Measurements from ENCODE around the gene P2RY13. TPM values are rescaled to one million over a fixed set of nuclear protein-coding genes. Genes with fewer than 3 reads are reported as not detected.

The P2RY13 gene
- total and polyA plus RNA-seq, 12 donors, result 0.66 to 6.0 (median 2.3) TPM

GRCh38 chr3:151315136-151315535 is 14.2 kb downstream of the P2RY13 start:
- intact Hi-C loops (cut with DNase I), result no loop called here
- DNase-seq, result no peak
- no peak overlapping the region for H3K27ac ChIP-seq

GRCh38 chr3:151314593-151314992 is 14.8 kb downstream of the P2RY13 start:
- H3K36me3 ChIP-seq (replicated peaks in 1 of 2), result no peaks in the 10 kb centered on the region
- no peak overlapping the region for H3K27ac ChIP-seq
- WGBS, 4 donors, result 95 to 100% (median 96%) methylated on average over 5 of the region's 5 CpGs
- DNase-seq, result no peak
- intact Hi-C loops (cut with DNase I), result no loop called here
- peaks cover under 1 to 16% of the 10 kb centered on the region in 2 donors for H3K4me1 ChIP-seq (replicated peaks in 1 of 2)
- no peaks in the 10 kb centered on the region for H3K9me3 ChIP-seq (replicated peaks in 1 of 3)
- H3K4me3 ChIP-seq, result no peak overlapping the region
- TF ChIP-seq POLR2A (IDR thresholded peaks at IDR 0.05) (no peak), CTCF (IDR thresholded peaks at IDR 0.05) (no peak)
- no peaks in the 10 kb centered on the region for H3K27me3 ChIP-seq

More at GRCh38 chr3:151315136-151315535, 14.2 kb downstream of the P2RY13 start:
- Histone ChIP-seq H3K36me3 (replicated peaks in 1 of 2) (no peaks in the 10 kb centered on the region), H3K9me3 (replicated peaks in 1 of 3) (no peaks in the 10 kb centered on the region), H3K4me3 (no peak overlapping the region), H3K27me3 (no peaks in the 10 kb centered on the region), H3K4me1 (replicated peaks in 1 of 2) (peaks cover 6 to 22% of the 10 kb centered on the region in 2 donors)
- no peak for TF ChIP-seq POLR2A (IDR thresholded peaks at IDR 0.05)
- no peak for TF ChIP-seq CTCF (IDR thresholded peaks at IDR 0.05)
- WGBS, 4 donors, result 66 to 92% (median 91%) methylated on average over 2 of the region's 2 CpGs

GRCh38 chr3:151314137-151314536 is 15.2 kb downstream of the P2RY13 start:
- H3K27ac ChIP-seq, result no peak overlapping the region
- WGBS, 4 donors, result 77 to 96% (median 93%) methylated on average over 2 of the region's 2 CpGs
- DNase-seq, result no peak

GRCh38 chr3:151312972-151313371 is 16.4 kb downstream of the P2RY13 start:
- Histone ChIP-seq H3K4me3 (no peak overlapping the region), H3K27me3 (no peaks in the 10 kb centered on the region), H3K9me3 (replicated peaks in 1 of 3) (no peaks in the 10 kb centered on the region), H3K27ac (no peak overlapping the region), H3K36me3 (replicated peaks in 1 of 2) (no peaks in the 10 kb centered on the region), H3K4me1 (replicated peaks in 1 of 2) (peaks cover 0 to 2% of the 10 kb centered on the region in 2 donors)
- TF ChIP-seq POLR2A (IDR thresholded peaks at IDR 0.05) (no peak), CTCF (IDR thresholded peaks at IDR 0.05) (no peak)
- 95 to 98% (median 96%) methylated on average over 3 of the region's 3 CpGs for WGBS, 4 donors
- intact Hi-C loops (cut with DNase I), result no loop called here
- no peak for DNase-seq

More at GRCh38 chr3:151314137-151314536, 15.2 kb downstream of the P2RY13 start:
- no peaks in the 10 kb centered on the region for H3K36me3 ChIP-seq (replicated peaks in 1 of 2)
- intact Hi-C loops (cut with DNase I), result no loop called here
- H3K9me3 ChIP-seq (replicated peaks in 1 of 3), result no peaks in the 10 kb centered on the region
- TF ChIP-seq POLR2A (IDR thresholded peaks at IDR 0.05), result no peak
- H3K4me1 ChIP-seq (replicated peaks in 1 of 2), result peaks cover 0 to 14% of the 10 kb centered on the region in 2 donors
- no peak overlapping the region for H3K4me3 ChIP-seq
- no peaks in the 10 kb centered on the region for H3K27me3 ChIP-seq

- Histone ChIP-seq H3K36me3 (replicated peaks in 1 of 2) (no peaks in the 10 kb centered on the region), H3K9me3 (replicated peaks in 1 of 3) (no peaks in the 10 kb centered on the region), H3K27me3 (no peaks in the 10 kb centered on the region), H3K4me1 (replicated peaks in 1 of 2) (no peaks in the 10 kb centered on the region), H3K4me3 (no peak overlapping the region), H3K27ac (no peak overlapping the region)
- WGBS, 4 donors, result 95 to 98% (median 97%) methylated on average over 2 of the region's 2 CpGs
- intact Hi-C loops (cut with DNase I), result no loop called here
- no peak for DNase-seq
- TF ChIP-seq CTCF (IDR thresholded peaks at IDR 0.05) (no peak), POLR2A (IDR thresholded peaks at IDR 0.05) (no peak)
These were observed 19.8 kb downstream of the P2RY13 start for GRCh38 chr3:151309566-151309965.
